ENCODE data around the gene ORC3.
"Not testable (repeated sequence)": the region's sequence is repeated elsewhere in the genome, so short reads cannot be mapped to it uniquely, and the experiment has no call there.

The ORC3 gene

GRCh38 chr6:87699576-87699975 lies 109.6 kb downstream of the ORC3 start:
- DNase-seq, result no peak

GRCh38 chr6:87700397-87701343 lies 110.7 kb downstream of the ORC3 start:
- peak; percentile 65 for DNase-seq

DNA sequence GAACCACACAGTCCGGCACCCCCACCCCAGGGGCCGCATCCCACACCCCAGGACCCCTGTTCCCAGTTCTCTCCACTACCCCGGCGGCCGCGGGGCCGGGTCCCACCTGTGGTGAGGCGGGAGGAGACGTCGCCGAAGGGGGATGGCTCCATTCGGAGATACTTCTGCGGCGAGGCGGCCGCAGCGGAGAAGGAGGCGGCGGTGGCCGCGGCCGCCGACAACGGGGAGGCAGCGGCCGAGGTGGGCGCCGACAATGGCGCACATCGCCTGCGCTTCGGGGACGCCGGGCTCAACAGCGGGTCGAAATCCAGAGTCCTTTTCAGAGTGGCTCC lies 111.4 kb downstream of the ORC3 start:
- DNase-seq, result no peak

GRCh38 chr6:87701676-87702588 lies 112.0 kb downstream of the ORC3 start, which contains the start of gene AKIRIN2:
Gene AKIRIN2, minus strand, starts transcription at chr6:87702233. Its CDS starts 549 bp downstream, at chr6:87701684.
- DNase-seq, result peak; percentile 99

GRCh38 chr6:87702589-87702945 lies 112.6 kb downstream of the ORC3 start:
- peak; percentile 76 for DNase-seq

DNA sequence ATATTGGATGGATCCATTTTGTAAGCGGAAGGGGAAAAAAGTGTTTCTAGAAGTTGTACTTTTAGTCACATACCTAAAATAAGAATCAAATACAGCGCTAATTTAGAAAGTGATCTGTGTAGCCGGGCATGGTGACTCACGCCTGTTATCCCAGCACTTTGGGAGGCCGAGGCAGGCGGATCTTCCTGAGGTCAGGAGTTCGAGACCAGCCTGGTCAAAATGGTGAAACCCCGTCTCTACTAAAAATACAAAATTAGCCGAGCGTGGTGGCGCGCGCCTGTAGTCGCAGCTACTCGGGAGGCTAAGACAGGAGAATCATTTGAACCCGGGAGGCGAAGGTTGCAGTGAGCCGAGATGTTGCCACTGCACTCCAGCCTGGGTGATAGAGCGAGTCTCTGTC lies 113.1 kb downstream of the ORC3 start:
- peak; percentile 39 for DNase-seq

DNA sequence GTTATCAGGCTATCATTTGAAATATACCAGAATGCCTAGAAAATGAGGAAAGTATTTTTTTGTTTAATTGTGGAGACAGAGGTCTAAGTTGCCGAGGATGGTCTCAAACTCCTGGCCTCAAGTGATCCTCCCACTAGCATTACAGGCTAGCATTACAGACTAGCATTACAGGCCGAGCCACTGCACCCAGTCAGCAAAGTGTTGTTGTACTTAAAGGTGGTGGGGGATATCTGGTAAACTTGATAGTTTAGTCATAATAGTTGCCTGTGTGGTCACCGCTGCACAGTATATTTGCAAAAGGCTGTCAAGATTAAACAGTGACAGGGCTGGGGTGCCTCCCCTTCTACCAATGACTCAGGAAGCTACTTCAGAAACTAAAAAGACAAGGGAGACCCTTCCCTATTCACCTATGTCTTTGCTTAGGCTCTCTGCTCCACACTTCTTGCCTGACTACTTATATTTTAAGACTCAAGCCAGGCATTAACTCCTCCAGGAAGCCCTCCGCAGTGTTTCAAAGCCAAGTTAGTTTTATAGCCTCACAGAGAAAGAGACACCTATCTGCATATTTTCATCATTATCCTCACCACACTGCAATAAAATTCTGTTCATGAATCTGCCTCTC lies 115.2 kb downstream of the ORC3 start:
- DNase-seq, result no peak

- DNase-seq, result no peak
Observed at GRCh38 chr6:87706187-87706966, 116.4 kb downstream of the ORC3 start.

DNA sequence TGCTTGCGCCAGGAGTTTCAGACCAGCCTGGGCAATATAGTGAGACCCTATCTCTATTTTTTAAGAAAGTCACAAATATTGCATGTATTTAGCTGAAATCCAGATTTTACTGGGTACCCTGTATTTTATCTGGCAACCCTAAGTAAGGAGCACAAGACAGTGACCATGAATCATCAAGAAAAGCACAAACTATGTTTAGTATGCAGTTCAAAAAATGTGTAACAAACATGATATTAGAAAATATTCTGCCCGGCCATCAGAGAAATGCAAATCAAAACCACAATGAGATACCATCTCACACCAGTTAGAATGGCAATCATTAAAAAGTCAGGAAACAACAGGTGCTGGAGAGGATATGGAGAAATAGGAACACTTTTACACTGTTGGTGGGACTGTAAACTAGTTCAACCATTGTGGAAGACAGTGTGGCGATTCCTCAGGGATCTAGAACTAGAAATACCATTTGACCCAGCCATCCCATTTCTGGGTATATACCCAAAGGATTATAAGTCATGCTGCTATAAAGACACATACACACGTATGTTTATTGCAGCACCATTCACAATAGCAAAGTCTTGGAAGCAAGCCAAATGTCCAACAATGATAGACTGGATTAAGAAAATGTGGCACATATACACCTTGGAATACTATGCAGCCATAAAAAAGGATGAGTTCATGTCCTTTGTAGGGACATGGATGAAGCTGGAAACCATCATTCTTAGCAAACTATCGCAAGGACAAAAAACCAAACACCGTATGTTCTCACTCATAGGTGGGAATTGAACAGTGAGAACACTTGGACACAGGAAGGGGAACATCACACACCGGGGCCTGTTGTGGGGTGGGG lies 118.9 kb downstream of the ORC3 start:
- DNase-seq, result not testable (repeated sequence)

GRCh38 chr6:87710090-87710489 lies 120.2 kb downstream of the ORC3 start:
- no peak for DNase-seq

- DNase-seq, result not testable (repeated sequence)
Observed at GRCh38 chr6:87712713-87713112, 122.8 kb downstream of the ORC3 start.

DNA sequence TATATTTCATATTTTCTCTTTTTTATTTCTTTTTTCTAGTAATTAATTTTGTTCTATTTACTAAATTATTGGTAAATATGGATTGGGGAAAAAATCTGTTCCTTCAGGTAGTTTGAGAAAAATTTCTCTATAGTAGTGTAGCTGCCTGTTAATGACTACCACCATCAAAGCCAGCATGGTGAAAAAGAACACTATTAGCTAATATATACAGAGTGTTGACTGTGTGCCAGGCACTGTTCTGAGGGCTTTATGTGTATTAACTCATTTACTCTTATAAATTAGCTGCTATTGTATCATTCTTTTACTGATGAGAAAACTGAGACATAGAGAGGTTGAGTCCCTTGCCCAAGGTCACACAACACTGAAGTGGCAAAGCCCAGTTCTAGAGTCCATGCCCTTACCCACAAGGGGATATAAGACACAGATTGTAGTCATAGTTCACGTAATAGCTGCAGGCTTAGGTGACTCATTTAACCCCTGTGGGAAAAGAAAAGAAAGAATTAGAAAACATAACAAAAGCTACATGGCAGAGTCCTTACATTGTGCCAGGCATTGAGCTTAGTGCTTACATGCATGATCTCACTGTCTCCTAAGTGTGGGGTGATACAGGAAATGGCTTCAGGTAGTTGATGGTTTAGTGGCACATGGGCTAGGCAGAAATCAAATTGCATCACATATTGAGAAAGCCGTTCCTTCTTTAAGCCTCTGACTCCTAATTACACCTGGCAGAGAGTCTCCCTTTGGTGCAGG lies 124.3 kb downstream of the ORC3 start:
- DNase-seq, result no peak

Measured in NCI-H146 (cell line).